Upper lobe of left lung (tissue), 6 donors: ENCODE results near the gene REL. TPM values are rescaled to one million over a fixed set of nuclear protein-coding genes. Genes with fewer than 3 reads are reported as not detected.

Experiments used
- ATAC-seq, 2 donors: fragments of 200-7000 bp; cut with Tn5 transposase; one replicate each; pipeline ENCODE4 v1.9.1; 2022; ENCODE audit warnings: mild to moderate bottlenecking in 2 of 2, moderate library complexity in 2 of 2; ENCODE audit not compliant: low FRiP score in 2 of 2
- DNase-seq, 2 donors: peaks; one replicate each; pipeline ENCODE4 v3.0.0-alpha.2; 2019 to 2020
- H3K27ac ChIP-seq, 4 donors: fragments of 200-600 bp; sonication (generic); one replicate each; pipeline ENCODE4 v1.5.1; 2016 to 2019
- H3K27me3 ChIP-seq, 4 donors: fragments of 200-600 bp; sonication (generic); one replicate each; pipeline ENCODE4 v1.5.1; 2017 to 2019
- H3K36me3 ChIP-seq, 4 donors: fragments of 200-600 bp; sonication (generic); one replicate each; pipeline ENCODE4 v1.5.1; 2016 to 2019
- H3K4me1 ChIP-seq, 4 donors: fragments of 200-600 bp; sonication (generic); one replicate each; pipeline ENCODE4 v1.5.1; 2018 to 2019
- H3K4me3 ChIP-seq, 4 donors: fragments of 200-600 bp; sonication (generic); one replicate each; pipeline ENCODE4 v1.5.1; 2017 to 2019; ENCODE audit warnings: mild to moderate bottlenecking in 2 of 4, moderate library complexity in 1 of 4
- H3K9me3 ChIP-seq, 4 donors: fragments of 200-600 bp; sonication (generic); one replicate each; pipeline ENCODE4 v1.5.1; 2018 to 2019
- EP300 ChIP-seq, 4 donors: sonication (generic); formaldehyde crosslinking; IDR thresholded peaks; one replicate each; pipeline ENCODE4 v1.5.1; 2017; ENCODE audit warnings: antibody characterized with exemption in 4 of 4, control low read depth in 2 of 4
- POLR2A ChIP-seq, 4 donors: fragments of 450-650 bp; IDR thresholded peaks; one replicate each; pipeline ENCODE4 v1.5.1; 2016 to 2017; ENCODE audit warnings: antibody characterized with exemption in 4 of 4, mild to moderate bottlenecking in 2 of 4
- POLR2AphosphoS5 ChIP-seq, 2 donors: sonication (generic); formaldehyde crosslinking; IDR thresholded peaks; one replicate each; pipeline ENCODE4 v1.5.1; 2017; ENCODE audit warnings: antibody characterized with exemption in 2 of 2
- WGBS, 2 donors: methylation state at CpG; one replicate each; pipeline ENCODE4 v1.1.5; 2017 to 2018; 5-methylcytosine and 5-hydroxymethylcytosine counted together
- total RNA-seq, 6 donors: library from RNA; depleted of rRNA in 4 of 6; stranded (reverse); fragments of >200 nt in 4 of 6; gene quantifications; one replicate each; pipeline versions ENCODE4 v1.1.0 to v1.2.1, GENCODE V29; 2016 to 2021
- TF ChIP-seq, protein P1 (sequence below), 6 experiments: fragments of 450-650 bp in 4 of 6; fragments of 200-600 bp in 2 of 6; sonication (generic) in 2 of 6; IDR thresholded peaks; one replicate each; pipeline ENCODE4 v1.5.1; 2016 to 2019; ENCODE audit warnings: antibody characterized with exemption in 6 of 6
- donor health status: DM: no; HTN: no; CAD: no; lungs with moderate emphysema.
- donor health status: DM: no; HTN: yes; CAD: no; lungs with severe emphysema.

REL gene
- total RNA-seq, 6 donors from 2014 or later, result 17.8 to 49.5 (median 29.6) TPM

DNA sequence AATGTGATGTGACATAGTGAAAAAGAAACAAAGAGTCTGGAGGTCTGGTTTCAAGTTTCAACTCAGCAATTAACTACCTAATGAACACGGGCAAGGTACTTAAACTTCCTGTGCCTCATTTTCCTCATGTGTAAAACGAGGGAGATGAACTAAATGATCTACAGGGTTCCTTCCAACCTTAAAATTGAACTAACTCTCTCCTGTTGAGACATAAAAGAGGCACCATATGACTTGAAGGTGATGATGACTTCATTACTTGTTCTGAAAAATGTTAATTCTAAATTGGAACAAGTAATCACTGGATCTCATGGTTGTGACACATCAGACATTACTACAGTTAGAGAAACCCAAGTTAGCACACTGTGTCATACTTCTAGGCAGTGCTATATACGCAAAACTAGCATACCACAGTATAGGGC is 8.9 kb upstream of the REL start:
- 77 to 80% methylated on average over 3 of the region's 3 CpGs for WGBS, 2 donors
- DNase-seq (no peak), ATAC-seq (no peak)
- Histone ChIP-seq H3K27ac (no peak overlapping the region), H3K9me3 (no peaks in the 10 kb centered on the region), H3K36me3 (no peaks in the 10 kb centered on the region), H3K4me1 (peaks cover 8 to 10% (median 9%) of the 10 kb centered on the region in 4 donors), H3K27me3 (no peaks in the 10 kb centered on the region), H3K4me3 (no peak overlapping the region)
- TF ChIP-seq POLR2A (IDR thresholded peaks at IDR 0.05) (no peak), EP300 (IDR thresholded peaks at IDR 0.05) (no peak), POLR2AphosphoS5 (IDR thresholded peaks at IDR 0.05) (no peak)
- TF ChIP-seq, protein P1, sequence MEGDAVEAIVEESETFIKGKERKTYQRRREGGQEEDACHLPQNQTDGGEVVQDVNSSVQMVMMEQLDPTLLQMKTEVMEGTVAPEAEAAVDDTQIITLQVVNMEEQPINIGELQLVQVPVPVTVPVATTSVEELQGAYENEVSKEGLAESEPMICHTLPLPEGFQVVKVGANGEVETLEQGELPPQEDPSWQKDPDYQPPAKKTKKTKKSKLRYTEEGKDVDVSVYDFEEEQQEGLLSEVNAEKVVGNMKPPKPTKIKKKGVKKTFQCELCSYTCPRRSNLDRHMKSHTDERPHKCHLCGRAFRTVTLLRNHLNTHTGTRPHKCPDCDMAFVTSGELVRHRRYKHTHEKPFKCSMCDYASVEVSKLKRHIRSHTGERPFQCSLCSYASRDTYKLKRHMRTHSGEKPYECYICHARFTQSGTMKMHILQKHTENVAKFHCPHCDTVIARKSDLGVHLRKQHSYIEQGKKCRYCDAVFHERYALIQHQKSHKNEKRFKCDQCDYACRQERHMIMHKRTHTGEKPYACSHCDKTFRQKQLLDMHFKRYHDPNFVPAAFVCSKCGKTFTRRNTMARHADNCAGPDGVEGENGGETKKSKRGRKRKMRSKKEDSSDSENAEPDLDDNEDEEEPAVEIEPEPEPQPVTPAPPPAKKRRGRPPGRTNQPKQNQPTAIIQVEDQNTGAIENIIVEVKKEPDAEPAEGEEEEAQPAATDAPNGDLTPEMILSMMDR (IDR thresholded peaks at IDR 0.05), result no peak

DNA sequence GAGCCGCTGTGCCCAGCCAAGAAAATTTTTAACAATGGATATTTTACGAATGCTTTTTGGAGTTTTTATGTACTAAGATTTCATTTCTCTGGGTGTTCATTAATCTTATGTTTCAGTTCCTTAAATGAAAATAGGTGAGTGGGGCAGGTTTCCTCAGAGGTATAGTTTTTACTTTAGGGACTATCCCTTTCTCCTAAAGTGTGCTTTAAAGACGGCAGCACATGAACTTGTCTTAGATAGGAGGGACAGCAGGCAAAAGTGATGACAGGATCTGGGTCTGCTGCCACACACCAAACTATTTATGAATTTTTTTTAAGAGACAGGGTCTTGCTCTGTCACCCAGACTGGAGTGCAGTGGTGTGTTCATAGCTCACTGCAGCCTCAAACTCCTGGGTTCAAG is 8.0 kb upstream of the REL start:
- no peak overlapping the region for H3K4me3 ChIP-seq
- H3K27me3 ChIP-seq, result no peaks in the 10 kb centered on the region
- TF ChIP-seq EP300 (IDR thresholded peaks at IDR 0.05) (no peak), POLR2AphosphoS5 (IDR thresholded peaks at IDR 0.05) (no peak), POLR2A (IDR thresholded peaks at IDR 0.05) (no peak)
- TF ChIP-seq, protein P1 (IDR thresholded peaks at IDR 0.05), result no peak
- no peak for ATAC-seq
- peaks cover 1 to 4% (median 2%) of the 10 kb centered on the region in 4 donors for H3K4me1 ChIP-seq
- H3K36me3 ChIP-seq, result no peaks in the 10 kb centered on the region
- no peak overlapping the region for H3K27ac ChIP-seq
- WGBS, 2 donors, result 92 to 93% methylated on average over 3 of the region's 3 CpGs
- no peak for DNase-seq
- H3K9me3 ChIP-seq, result no peaks in the 10 kb centered on the region

DNA sequence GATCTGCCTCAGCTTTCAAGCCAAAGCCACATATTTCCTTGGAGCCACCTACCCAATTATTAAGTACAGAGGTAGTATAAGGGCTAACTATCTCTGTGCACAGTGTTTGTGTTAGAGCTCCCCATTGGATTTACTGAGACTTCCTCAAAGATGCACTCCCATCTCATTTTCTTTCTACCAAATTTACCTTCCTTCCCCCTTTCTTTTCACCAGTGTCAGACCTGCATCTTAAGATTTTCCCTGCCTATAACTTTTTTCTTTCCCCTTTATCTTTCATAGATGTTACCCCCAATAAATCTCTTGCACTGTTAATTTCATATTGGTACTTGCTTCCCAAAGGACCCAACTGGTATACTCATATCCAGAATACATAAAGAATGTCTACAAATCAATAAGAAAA is 5.9 kb upstream of the REL start:
- H3K27me3 ChIP-seq, result no peaks in the 10 kb centered on the region
- no peaks in the 10 kb centered on the region for H3K9me3 ChIP-seq
- no peak overlapping the region for H3K27ac ChIP-seq
- ATAC-seq (no peak), DNase-seq (no peak)
- H3K36me3 ChIP-seq, result no peaks in the 10 kb centered on the region
- H3K4me1 ChIP-seq, result peaks cover 0 to 5% (median 2%) of the 10 kb centered on the region in 4 donors
- H3K4me3 ChIP-seq, result no peak overlapping the region
- TF ChIP-seq, protein P1 (IDR thresholded peaks at IDR 0.05), result no peak
- TF ChIP-seq POLR2A (IDR thresholded peaks at IDR 0.05) (no peak), POLR2AphosphoS5 (IDR thresholded peaks at IDR 0.05) (no peak), EP300 (IDR thresholded peaks at IDR 0.05) (no peak)

DNA sequence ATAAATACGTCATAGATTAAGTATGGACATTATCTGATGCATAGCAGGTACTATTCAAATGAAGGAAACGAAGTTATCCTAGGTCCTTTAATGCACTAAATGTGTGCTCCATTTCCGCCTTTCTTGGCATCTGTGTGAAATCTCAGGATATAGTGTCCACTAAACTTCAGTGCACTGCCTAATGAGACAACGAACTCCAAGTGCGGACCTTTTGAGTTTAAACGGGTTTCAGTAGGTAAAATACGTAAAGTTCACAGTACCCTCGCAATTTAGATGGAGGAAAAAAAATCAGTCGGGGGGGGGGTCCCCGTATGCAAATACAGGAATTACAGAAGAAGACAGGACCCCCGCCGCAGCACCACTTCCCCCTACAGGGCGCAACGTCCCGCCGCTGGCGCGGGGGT is 729 bp upstream of the REL start:
- 1 to 2% methylated on average over 18 of the region's 18 CpGs for WGBS, 2 donors
- Histone ChIP-seq H3K4me3 (peak overlapping the region; percentile 83 to 92 (median 86)), H3K27ac (peak overlapping the region; percentile 98 to 100 (median 100)), H3K4me1 (peaks cover 13 to 24% (median 15%) of the 10 kb centered on the region in 4 donors), H3K27me3 (no peaks in the 10 kb centered on the region), H3K36me3 (no peaks in the 10 kb centered on the region), H3K9me3 (no peaks in the 10 kb centered on the region)
- TF ChIP-seq, protein P1 (IDR thresholded peaks at IDR 0.05), result peak in 2 of 6 experiments; percentile 13 to 35
- TF ChIP-seq EP300 (IDR thresholded peaks at IDR 0.05), result no peak
- DNase-seq (no peak), ATAC-seq (peak in 1 of 2 donors; percentile 17)

DNA sequence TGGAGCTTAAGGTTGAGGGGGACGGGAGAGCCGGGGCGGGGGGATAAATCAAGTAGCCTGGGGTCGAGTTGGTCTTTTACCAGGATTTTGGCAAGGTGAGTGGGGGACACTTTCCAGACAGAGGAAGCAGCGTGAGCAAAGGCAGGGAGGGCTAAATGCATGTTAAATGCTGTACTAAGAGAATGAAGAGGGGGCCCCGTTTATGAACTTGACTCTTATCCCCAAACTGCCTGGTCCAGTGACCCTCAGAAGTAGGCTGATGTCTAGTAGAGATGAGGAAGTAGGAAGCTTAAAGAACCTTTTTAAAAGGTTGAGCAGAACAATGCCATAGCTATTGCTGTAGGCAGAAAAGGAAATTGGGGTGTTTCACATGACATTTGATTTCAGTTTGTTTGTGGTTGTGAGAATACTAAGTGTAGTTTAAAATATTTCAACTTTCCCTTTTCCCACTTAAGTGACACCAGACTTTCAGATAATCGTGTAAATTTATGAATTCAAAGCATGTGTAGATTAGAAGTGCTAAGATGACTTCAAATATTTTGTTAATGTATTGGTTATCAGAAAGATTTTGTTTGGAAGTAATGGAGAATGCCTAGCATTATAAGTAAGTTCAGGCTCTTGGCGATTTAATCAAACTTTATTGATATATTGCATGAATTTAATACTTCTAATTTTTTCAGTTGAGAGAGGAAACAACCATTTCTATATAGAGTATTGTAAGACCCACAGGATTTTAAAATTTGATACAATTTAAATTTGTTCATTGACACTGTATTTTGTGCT is 1.8 kb downstream of the REL start:
- ATAC-seq, result no peak

More for the DNA sequence above, 1.8 kb downstream of the REL start:
- Histone ChIP-seq H3K4me3 (peak overlapping the region; percentile 81 to 92 (median 86)), H3K27me3 (no peaks in the 10 kb centered on the region), H3K36me3 (no peaks in the 10 kb centered on the region), H3K4me1 (peaks cover 31 to 48% (median 38%) of the 10 kb centered on the region in 4 donors), H3K9me3 (no peaks in the 10 kb centered on the region), H3K27ac (peak overlapping the region; percentile 98 to 100 (median 100))
- DNase-seq, result no peak
- 4 to 12% methylated on average over 8 of the region's 8 CpGs for WGBS, 2 donors
- TF ChIP-seq POLR2AphosphoS5 (IDR thresholded peaks at IDR 0.05), result no peak
- peak in 1 of 4 donors; percentile 58 for TF ChIP-seq POLR2A (IDR thresholded peaks at IDR 0.05)
